ENCODE measurements around the gene TMEM239.
"Not testable (repeated sequence)": the region's sequence is repeated elsewhere in the genome, so short reads cannot be mapped to it uniquely, and the experiment has no call there.

TMEM239 gene

DNA sequence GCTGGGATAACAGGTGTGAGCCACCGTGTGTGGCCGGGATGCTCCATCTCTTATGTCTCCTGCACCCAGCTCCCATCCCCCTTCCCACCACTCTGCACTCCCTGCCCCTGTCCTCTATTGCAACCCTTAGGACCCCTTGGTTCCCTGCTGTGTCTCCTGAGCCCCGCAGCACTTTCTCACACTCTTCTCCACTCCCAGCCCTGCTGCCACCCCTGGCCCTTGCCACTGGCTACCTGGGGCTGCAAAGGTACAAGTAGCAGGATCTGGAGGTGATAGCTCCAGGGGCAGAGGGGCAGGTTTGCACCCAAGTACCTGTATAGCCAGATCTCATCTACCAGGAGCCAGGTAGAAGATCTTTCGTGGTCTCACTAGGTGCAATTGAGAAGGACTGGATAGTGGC is 9.1 kb upstream of the TMEM239 start:
- Histone ChIP-seq H3K4me1 (ENCODE audit: control insufficient read depth in 5 of 5, insufficient read depth in 5 of 5, low read length in 5 of 5) (peaks cover 0 to 7% (median 5%) of the 10 kb centered on the region in 5 donors), H3K36me3 (ENCODE audit: control insufficient read depth in 5 of 5, insufficient read depth in 5 of 5, low read length in 5 of 5) (no peaks in the 10 kb centered on the region), H3K9me3 (ENCODE audit: control insufficient read depth in 5 of 5, low read length in 5 of 5) (peaks cover 0 to 7% (median 3%) of the 10 kb centered on the region in 5 donors), H3K4me3 (ENCODE audit: low read depth in 1 of 5, low read length in 5 of 5) (no peak overlapping the region), H3K27me3 (ENCODE audit: control insufficient read depth in 5 of 5, insufficient read depth in 4 of 5, low read length in 5 of 5) (peaks cover 23 to 42% (median 26%) of the 10 kb centered on the region in 5 donors), H3K27ac (ENCODE audit: low read depth, low read length) (no peak overlapping the region), H3K9ac (ENCODE audit: low read length in 5 of 5) (no peak overlapping the region)

GRCh38 chr20:2807929-2808328 is 8.2 kb upstream of the TMEM239 start:
- H3K9ac ChIP-seq (ENCODE audit: low read length in 5 of 5); H3K4me3 ChIP-seq (ENCODE audit: low read depth in 1 of 5, low read length in 5 of 5); H3K4me1 ChIP-seq (ENCODE audit: control insufficient read depth in 5 of 5, insufficient read depth in 5 of 5, low read length in 5 of 5); H3K27ac ChIP-seq (ENCODE audit: low read depth, low read length); H3K36me3 ChIP-seq (ENCODE audit: control insufficient read depth in 5 of 5, insufficient read depth in 5 of 5, low read length in 5 of 5): not testable (repeated sequence)
- peaks cover 23 to 37% (median 26%) of the 10 kb centered on the region in 5 donors for H3K27me3 ChIP-seq (ENCODE audit: control insufficient read depth in 5 of 5, insufficient read depth in 4 of 5, low read length in 5 of 5)
- H3K9me3 ChIP-seq (ENCODE audit: control insufficient read depth in 5 of 5, low read length in 5 of 5), result peaks cover 0 to 12% (median 9%) of the 10 kb centered on the region in 5 donors

DNA sequence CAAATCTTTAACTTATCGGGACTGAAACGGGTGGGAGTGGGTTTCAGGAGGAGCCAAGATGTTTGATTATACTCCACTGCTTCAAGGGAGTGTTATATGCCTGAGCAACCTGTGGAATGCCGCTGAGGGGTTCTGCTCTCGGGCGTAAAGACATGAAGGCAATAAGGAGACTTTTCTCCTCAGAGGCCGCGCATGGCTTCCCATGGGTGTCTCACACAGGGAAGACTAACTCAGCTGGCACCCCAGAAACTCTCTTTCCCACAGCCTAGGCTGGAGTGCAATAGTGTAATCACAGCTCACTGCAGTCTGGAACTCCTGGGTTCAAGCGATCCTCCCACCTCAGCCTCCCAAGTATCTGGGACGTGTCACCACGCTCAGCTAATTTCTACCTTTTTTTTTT is 6.5 kb upstream of the TMEM239 start:
- Histone ChIP-seq H3K4me3 (ENCODE audit: low read depth in 1 of 5, low read length in 5 of 5) (no peak overlapping the region), H3K9ac (ENCODE audit: low read length in 5 of 5) (no peak overlapping the region), H3K4me1 (ENCODE audit: control insufficient read depth in 5 of 5, insufficient read depth in 5 of 5, low read length in 5 of 5) (peaks cover 2 to 12% (median 11%) of the 10 kb centered on the region in 5 donors), H3K27me3 (ENCODE audit: control insufficient read depth in 5 of 5, insufficient read depth in 4 of 5, low read length in 5 of 5) (peaks cover 23 to 31% (median 26%) of the 10 kb centered on the region in 5 donors), H3K27ac (ENCODE audit: low read depth, low read length) (no peak overlapping the region), H3K36me3 (ENCODE audit: control insufficient read depth in 5 of 5, insufficient read depth in 5 of 5, low read length in 5 of 5) (no peaks in the 10 kb centered on the region), H3K9me3 (ENCODE audit: control insufficient read depth in 5 of 5, low read length in 5 of 5) (peaks cover 0 to 12% (median 9%) of the 10 kb centered on the region in 5 donors)

GRCh38 chr20:2812189-2812588 is 4.0 kb upstream of the TMEM239 start:
- Histone ChIP-seq H3K9me3 (ENCODE audit: control insufficient read depth in 5 of 5, low read length in 5 of 5) (peaks cover 0 to 12% (median 9%) of the 10 kb centered on the region in 5 donors), H3K9ac (ENCODE audit: low read length in 5 of 5) (no peak overlapping the region), H3K27me3 (ENCODE audit: control insufficient read depth in 5 of 5, insufficient read depth in 4 of 5, low read length in 5 of 5) (peaks cover 3 to 8% (median 7%) of the 10 kb centered on the region in 5 donors), H3K36me3 (ENCODE audit: control insufficient read depth in 5 of 5, insufficient read depth in 5 of 5, low read length in 5 of 5) (no peaks in the 10 kb centered on the region), H3K4me3 (ENCODE audit: low read depth in 1 of 5, low read length in 5 of 5) (no peak overlapping the region), H3K27ac (ENCODE audit: low read depth, low read length) (no peak overlapping the region), H3K4me1 (ENCODE audit: control insufficient read depth in 5 of 5, insufficient read depth in 5 of 5, low read length in 5 of 5) (peaks cover 2 to 29% (median 22%) of the 10 kb centered on the region in 5 donors)

GRCh38 chr20:2814076-2814475 is 2.1 kb upstream of the TMEM239 start:
- Histone ChIP-seq H3K27me3 (ENCODE audit: control insufficient read depth in 5 of 5, insufficient read depth in 4 of 5, low read length in 5 of 5) (no peaks in the 10 kb centered on the region), H3K36me3 (ENCODE audit: control insufficient read depth in 5 of 5, insufficient read depth in 5 of 5, low read length in 5 of 5) (no peaks in the 10 kb centered on the region), H3K9me3 (ENCODE audit: control insufficient read depth in 5 of 5, low read length in 5 of 5) (peaks cover 0 to 12% (median 9%) of the 10 kb centered on the region in 5 donors), H3K9ac (ENCODE audit: low read length in 5 of 5) (no peak overlapping the region), H3K27ac (ENCODE audit: low read depth, low read length) (no peak overlapping the region), H3K4me3 (ENCODE audit: low read depth in 1 of 5, low read length in 5 of 5) (no peak overlapping the region), H3K4me1 (ENCODE audit: control insufficient read depth in 5 of 5, insufficient read depth in 5 of 5, low read length in 5 of 5) (peaks cover 2 to 47% (median 38%) of the 10 kb centered on the region in 5 donors)

DNA sequence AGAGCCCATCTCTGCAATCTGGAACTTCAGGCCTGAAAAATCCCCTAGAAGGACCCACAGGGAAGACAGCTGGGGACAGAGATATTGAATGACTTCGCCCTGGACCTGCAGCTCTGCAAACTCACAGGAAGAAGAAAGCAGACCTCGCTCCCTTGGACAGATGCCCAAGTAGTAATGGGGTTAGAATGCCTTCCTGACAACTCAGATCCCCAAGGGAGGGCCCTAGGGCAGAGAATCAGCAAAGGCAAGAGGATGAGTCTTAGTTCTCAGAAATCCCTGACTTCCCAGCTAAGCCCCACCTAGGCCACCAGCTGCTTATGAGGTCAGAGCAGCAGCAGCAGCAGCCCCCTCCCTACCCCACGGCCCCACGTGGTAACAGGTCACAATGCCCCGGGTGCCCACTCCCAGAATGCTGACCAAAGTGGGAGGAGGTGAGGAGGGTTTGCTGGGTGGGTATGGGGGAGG is 1.5 kb upstream of the TMEM239 start, which contains the start of gene C20orf141:
TSS of gene C20orf141 (plus strand) at position 401 of the 465 bp plus-strand sequence. CDS start 198 bp downstream, outside the sequence.
- Histone ChIP-seq H3K9me3 (ENCODE audit: control insufficient read depth in 5 of 5, low read length in 5 of 5) (peaks cover 0 to 12% (median 9%) of the 10 kb centered on the region in 5 donors), H3K9ac (ENCODE audit: low read length in 5 of 5) (peak within 1 kb of the TSS in 3 of 5 donors; percentile 15 to 30 (median 20)), H3K4me3 (ENCODE audit: low read depth in 1 of 5, low read length in 5 of 5) (no peak within 1 kb of the TSS), H3K27me3 (ENCODE audit: control insufficient read depth in 5 of 5, insufficient read depth in 4 of 5, low read length in 5 of 5) (no peaks in the 10 kb centered on the region), H3K4me1 (ENCODE audit: control insufficient read depth in 5 of 5, insufficient read depth in 5 of 5, low read length in 5 of 5) (peaks cover 2 to 52% (median 41%) of the 10 kb centered on the region in 5 donors), H3K36me3 (ENCODE audit: control insufficient read depth in 5 of 5, insufficient read depth in 5 of 5, low read length in 5 of 5) (no peaks in the 10 kb centered on the region), H3K27ac (ENCODE audit: low read depth, low read length) (no peak within 1 kb of the TSS)

GRCh38 chr20:2815242-2815900 is 793 bp upstream of the TMEM239 start:
- H3K27ac ChIP-seq (ENCODE audit: low read depth, low read length), result no peak overlapping the region
- H3K9me3 ChIP-seq (ENCODE audit: control insufficient read depth in 5 of 5, low read length in 5 of 5), result peaks cover 0 to 12% (median 9%) of the 10 kb centered on the region in 5 donors
- no peaks in the 10 kb centered on the region for H3K36me3 ChIP-seq (ENCODE audit: control insufficient read depth in 5 of 5, insufficient read depth in 5 of 5, low read length in 5 of 5)
- H3K27me3 ChIP-seq (ENCODE audit: control insufficient read depth in 5 of 5, insufficient read depth in 4 of 5, low read length in 5 of 5), result peaks cover 0 to 6% (median 2%) of the 10 kb centered on the region in 5 donors
- H3K4me1 ChIP-seq (ENCODE audit: control insufficient read depth in 5 of 5, insufficient read depth in 5 of 5, low read length in 5 of 5), result peaks cover 4 to 59% (median 49%) of the 10 kb centered on the region in 5 donors
- no peak overlapping the region for H3K4me3 ChIP-seq (ENCODE audit: low read depth in 1 of 5, low read length in 5 of 5)
- H3K9ac ChIP-seq (ENCODE audit: low read length in 5 of 5), result peak overlapping the region in 3 of 5 donors; percentile 15 to 30 (median 20)

DNA sequence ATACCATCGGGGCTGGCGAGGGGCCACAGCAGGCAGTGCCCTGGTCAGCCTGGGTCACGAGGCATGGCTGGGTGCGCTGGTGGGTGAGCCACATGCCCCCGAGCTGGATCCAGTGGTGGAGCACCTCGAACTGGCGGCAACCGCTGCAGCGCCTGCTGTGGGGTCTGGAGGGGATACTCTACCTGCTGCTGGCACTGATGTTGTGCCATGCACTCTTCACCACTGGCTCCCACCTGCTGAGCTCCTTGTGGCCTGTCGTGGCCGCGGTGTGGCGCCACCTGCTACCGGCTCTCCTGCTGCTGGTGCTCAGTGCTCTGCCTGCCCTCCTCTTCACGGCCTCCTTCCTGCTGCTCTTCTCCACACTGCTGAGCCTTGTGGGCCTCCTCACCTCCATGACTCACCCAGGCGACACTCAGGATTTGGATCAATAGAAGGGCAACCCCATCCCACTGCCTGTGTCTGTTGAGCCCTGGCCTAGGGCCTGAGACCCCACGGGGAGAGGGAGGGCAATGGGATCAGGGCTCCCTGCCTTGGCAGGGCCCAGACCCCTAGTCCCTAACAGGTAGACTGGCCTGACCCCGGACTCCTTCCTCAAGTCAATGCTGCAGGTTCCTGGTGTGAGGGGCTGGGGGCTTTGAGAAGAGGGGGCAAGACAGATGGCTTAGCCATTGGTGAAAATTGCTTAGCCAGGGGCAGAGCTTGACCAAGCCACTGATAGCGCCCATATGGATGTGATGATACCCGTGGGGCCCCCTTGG is 598 bp downstream of the TMEM239 start:
- H3K4me3 ChIP-seq (ENCODE audit: low read depth in 1 of 5, low read length in 5 of 5), result no peak overlapping the region
- H3K9ac ChIP-seq (ENCODE audit: low read length in 5 of 5), result no peak overlapping the region
- H3K27ac ChIP-seq (ENCODE audit: low read depth, low read length), result no peak overlapping the region
- no peaks in the 10 kb centered on the region for H3K36me3 ChIP-seq (ENCODE audit: control insufficient read depth in 5 of 5, insufficient read depth in 5 of 5, low read length in 5 of 5)
- H3K27me3 ChIP-seq (ENCODE audit: control insufficient read depth in 5 of 5, insufficient read depth in 4 of 5, low read length in 5 of 5), result peaks cover 0 to 13% (median 6%) of the 10 kb centered on the region in 5 donors
- peaks cover 0 to 8% (median 7%) of the 10 kb centered on the region in 5 donors for H3K9me3 ChIP-seq (ENCODE audit: control insufficient read depth in 5 of 5, low read length in 5 of 5)
- H3K4me1 ChIP-seq (ENCODE audit: control insufficient read depth in 5 of 5, insufficient read depth in 5 of 5, low read length in 5 of 5), result peaks cover 4 to 71% (median 53%) of the 10 kb centered on the region in 5 donors

- Histone ChIP-seq H3K9ac (ENCODE audit: low read length in 5 of 5) (no peak overlapping the region), H3K4me1 (ENCODE audit: control insufficient read depth in 5 of 5, insufficient read depth in 5 of 5, low read length in 5 of 5) (peaks cover 4 to 71% (median 53%) of the 10 kb centered on the region in 5 donors), H3K36me3 (ENCODE audit: control insufficient read depth in 5 of 5, insufficient read depth in 5 of 5, low read length in 5 of 5) (no peaks in the 10 kb centered on the region), H3K9me3 (ENCODE audit: control insufficient read depth in 5 of 5, low read length in 5 of 5) (peaks cover 0 to 3% (median 2%) of the 10 kb centered on the region in 5 donors), H3K4me3 (ENCODE audit: low read depth in 1 of 5, low read length in 5 of 5) (no peak overlapping the region), H3K27ac (ENCODE audit: low read depth, low read length) (no peak overlapping the region), H3K27me3 (ENCODE audit: control insufficient read depth in 5 of 5, insufficient read depth in 4 of 5, low read length in 5 of 5) (peaks cover 0 to 13% (median 9%) of the 10 kb centered on the region in 5 donors)
Measured at GRCh38 chr20:2817341-2817726, 1.2 kb downstream of the TMEM239 start.

Data from subcutaneous abdominal adipose tissue (tissue), 5 donors.